Activated CD4-positive, CD25-positive, alpha-beta regulatory T cell (primary cell): ENCODE results near the gene CHMP3.

ENCODE experiments used
- DNase-seq, 4 experiments: peaks; one replicate each; lab custom pipeline; 2025; lab: John Stamatoyannopoulos, UW

The CHMP3 gene

GRCh38 chr2:86466306-86466705 lies 96.9 kb downstream of the CHMP3 start:
- DNase-seq: no peak

GRCh38 chr2:86464652-86465051 lies 98.6 kb downstream of the CHMP3 start:
- no peak for DNase-seq

GRCh38 chr2:86461042-86461743 lies 102.0 kb downstream of the CHMP3 start:
- DNase-seq: no peak

GRCh38 chr2:86455181-86455580 lies 108.1 kb downstream of the CHMP3 start:
- no peak for DNase-seq

- DNase-seq: no peak
These were observed 109.0 kb downstream of the CHMP3 start for GRCh38 chr2:86454238-86454637.

GRCh38 chr2:86453836-86454235 lies 109.4 kb downstream of the CHMP3 start:
- DNase-seq: no peak
